Stimulated activated CD8-positive, alpha-beta memory T cell treated with anti-CD3 and anti-CD28 coated beads, Interleukin-4, amount 100 ng/mL, for 4 hours (primary cell): Measurements from ENCODE around the gene MINDY4.

ENCODE experiments used
- DNase-seq, 2 donors: peaks; one replicate each; pipeline ENCODE4 v3.0.0-alpha.2; 2020; ENCODE audit warnings: low read depth in 2 of 2, low spot score in 1 of 2

MINDY4 gene

DNA sequence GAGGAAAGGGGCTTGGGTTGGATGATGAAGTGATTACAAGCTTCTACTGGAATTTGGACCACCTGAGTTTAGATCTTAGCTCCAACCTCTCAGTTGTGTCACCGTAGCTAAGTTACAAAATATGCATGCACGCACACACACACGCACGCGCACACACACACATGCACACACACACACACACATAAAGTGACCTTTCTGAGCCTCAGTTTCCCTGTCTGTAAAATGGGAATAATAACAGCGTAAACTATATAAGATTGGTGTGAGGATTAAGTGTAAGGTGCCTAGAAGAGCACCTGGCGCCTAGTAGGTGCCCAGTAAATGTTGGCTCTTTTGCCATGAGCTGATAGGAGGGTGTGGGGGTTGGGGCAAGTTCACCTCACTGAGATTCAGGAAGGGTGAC is 127.8 kb downstream of the MINDY4 start:
- no peak for DNase-seq

DNA sequence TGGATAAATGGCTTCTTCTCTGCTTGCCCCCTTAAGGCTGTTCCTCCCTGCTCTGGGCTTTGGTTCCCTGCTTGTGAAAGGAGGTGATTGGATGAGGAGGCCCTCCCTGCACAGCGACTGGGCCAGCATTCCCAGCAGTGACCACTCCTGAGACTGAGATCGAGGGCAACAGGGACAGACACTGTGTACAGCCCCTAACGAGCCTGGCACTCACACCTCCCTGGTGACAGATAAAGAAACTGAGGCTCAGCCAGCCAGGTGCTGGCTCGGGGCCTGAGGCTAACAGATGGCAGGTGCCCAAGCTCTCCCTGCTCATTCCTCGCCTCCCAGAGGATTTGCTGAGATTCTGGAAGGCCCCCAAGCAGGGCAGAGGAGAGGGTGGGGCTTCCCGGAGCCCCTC is 128.4 kb downstream of the MINDY4 start:
- no peak for DNase-seq

DNA sequence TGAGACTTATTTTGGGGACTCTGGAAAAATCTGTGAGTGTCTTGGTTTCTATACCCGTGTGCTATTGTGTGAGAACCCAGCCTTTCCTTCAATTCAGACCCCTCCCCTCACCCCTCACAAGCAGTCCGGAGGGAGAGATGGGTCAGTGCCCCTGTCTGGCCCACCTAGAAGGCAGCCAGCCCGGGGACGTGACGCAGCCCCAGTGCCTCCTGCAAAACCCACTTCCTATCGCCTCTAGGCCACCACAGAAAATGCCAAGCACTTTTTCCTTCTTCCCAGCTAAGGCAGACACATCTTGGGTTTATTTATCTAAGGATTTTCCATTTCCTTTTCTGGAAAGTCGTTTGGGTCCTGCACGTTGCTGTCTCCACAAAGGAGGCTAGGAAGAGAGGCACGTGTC is 128.8 kb downstream of the MINDY4 start:
- no peak for DNase-seq

DNA sequence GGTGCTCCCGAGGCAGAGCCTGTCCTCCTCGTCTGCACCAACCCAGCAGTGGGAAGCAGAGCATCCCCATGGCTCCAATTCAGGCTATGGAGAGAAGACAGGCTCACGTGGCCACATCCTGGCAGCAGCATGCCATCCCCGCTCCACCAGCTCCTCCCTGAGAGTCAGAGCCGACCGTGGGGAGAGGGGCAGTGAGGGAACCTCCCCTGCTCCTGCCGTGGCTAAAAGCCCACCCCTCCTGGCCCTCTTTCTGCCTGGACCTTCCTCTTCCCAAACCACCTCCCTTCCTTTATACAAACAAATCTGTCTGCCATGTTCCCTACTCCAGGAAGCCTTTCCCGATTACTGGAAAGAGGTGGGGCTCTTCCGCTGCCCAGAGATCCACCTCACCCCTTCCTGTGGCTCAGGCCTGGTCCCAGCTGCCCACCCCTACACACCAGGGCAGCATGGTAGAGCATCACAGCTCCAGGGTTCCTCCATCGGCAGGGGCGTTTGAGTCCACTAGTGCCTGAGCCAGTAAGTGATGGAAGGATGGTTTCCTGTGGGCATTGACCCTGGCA is 129.7 kb downstream of the MINDY4 start:
- no peak for DNase-seq

DNA sequence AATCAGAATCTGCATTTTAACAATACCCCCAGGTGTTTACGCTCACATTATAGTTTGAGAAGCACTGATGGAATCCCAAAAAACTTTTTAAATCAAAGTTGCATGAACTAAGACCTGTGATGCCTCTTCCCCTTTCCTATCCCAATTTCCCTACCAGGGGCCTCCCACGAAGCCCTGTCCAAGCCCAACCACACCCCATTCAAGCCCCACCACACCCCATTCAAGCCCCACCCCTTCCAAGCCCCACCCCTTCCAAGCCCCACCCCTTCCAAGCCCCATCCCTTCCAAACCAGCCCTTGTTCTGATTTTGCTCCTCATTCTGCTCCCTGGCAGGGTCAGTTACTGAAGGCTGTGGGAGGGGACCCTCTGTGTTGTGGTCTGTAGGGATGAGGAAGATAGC is 130.6 kb downstream of the MINDY4 start:
- DNase-seq: no peak

DNA sequence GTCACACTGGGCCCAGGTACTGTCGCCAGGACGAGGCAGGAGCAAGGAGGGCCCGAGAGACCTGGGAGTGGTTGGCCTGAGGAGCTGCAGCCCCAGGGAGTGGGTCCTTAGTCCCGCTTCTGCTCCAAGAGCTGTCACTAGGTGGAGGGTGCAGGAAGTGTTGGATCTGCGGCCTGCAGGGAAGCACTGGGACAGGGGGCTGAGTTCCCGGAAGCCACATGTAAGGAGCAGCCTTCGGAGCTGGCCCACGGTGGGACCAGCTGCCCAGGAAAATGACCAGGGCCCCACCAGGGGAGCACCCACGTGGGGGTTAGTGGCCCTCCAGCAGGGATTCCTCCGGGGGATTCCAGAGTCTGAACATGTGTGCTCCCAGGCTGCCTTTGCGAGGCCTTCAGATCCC is 131.2 kb downstream of the MINDY4 start:
- DNase-seq: no peak

DNA sequence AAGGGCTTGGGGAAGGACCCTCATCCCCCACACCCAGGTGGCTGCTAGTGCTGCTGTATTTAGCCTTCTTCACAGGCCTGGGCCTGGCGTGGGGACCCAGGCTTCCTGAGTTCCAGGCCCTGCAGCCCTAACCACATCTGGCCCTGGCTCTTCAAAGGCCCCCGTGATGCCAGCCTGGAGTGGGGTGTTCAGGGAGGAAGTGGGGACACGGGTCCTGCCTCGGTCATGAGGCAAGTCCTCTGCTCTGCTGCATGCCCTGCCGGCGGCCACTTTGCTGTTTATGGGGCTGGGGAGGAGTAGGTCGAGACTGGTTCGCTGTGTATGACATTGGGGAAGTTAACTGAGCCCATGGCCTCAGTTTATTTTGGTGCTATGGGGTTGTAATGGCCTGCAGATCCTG is 131.9 kb downstream of the MINDY4 start:
- DNase-seq: no peak

DNA sequence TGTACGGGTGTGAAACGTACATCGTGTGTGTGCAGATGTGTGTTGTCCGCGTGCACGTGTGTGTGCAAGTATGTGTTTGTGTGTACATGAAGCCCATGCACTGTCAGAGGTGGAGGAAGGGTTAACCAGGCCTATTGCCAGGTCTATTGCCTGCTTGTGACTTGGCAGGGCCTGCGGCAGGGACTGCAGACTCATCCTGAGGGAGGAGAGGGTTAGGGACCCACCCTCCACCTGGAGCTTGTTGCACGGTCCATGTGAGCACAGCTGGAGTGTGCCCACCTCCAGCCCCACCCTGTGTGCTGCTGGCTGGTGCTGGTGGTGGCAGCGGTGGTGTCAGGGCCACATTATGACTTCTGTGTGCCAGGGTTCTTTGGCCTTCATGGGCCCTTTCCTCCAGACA is 133.3 kb downstream of the MINDY4 start:
- DNase-seq: no peak

DNA sequence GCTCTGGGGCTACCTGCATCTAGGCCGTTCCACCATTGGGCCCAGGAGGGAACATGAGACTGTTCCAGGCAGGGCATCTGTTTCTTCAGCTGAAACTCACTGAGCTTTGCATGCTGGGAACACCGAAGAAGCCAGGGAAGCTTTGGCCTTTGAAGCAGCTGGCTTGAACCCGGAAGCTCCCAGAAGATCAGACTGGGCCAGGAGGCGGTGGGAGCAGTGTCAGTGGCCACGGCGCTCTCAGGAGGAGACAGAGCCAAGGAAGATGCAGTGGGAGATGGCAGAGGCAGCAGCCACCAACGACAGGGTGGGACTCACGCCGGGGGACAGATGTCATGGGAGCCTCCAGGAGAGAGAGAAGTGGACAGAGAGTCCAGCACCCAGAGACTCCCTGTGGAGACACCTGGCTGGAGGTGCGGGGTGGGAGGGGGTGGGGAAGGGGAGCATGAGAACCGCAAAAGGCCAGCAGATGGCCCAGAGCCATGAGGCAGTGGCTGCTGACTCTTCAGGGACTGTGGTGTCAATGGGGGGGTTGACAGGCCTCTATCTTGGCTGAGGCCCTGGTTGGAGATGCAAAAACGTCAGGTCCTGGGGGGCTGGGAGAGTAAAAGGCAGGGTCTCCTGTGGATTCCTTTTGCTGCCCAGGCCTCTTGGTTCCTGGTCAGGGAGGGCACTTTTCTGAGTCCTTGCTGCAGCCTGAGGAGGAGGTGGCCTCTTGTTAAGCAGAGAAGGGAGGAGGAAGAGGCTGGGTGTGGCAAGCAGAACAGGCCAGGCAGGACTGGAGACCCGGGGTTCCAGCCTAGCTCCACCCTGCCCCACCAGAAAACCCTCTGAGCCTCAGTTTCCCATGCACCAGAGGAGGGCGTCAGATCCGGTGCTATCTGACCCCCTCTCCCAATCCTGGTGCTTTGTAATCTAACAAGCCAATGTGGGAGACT is 134.1 kb downstream of the MINDY4 start:
- DNase-seq: no peak

DNA sequence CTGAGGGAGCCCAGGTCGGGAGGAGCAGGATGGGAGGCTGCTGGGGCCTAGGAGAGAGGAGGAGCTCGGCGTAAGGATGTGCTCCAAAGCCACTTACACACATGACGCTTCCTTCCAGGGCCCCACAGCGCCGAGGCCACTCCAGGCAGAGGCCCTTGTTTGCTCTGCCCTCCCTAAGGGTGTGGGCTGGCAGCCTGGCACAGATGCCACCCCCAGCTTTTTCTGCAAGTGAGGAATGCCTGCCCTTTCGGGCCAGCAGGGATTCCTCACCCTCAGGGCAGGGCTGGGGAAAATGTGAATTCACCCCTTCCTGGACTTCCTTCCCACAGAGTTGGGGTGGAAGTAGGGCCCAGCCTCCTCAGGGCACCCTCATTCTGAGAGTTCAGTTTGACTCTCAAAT is 134.8 kb downstream of the MINDY4 start:
- no peak for DNase-seq

DNA sequence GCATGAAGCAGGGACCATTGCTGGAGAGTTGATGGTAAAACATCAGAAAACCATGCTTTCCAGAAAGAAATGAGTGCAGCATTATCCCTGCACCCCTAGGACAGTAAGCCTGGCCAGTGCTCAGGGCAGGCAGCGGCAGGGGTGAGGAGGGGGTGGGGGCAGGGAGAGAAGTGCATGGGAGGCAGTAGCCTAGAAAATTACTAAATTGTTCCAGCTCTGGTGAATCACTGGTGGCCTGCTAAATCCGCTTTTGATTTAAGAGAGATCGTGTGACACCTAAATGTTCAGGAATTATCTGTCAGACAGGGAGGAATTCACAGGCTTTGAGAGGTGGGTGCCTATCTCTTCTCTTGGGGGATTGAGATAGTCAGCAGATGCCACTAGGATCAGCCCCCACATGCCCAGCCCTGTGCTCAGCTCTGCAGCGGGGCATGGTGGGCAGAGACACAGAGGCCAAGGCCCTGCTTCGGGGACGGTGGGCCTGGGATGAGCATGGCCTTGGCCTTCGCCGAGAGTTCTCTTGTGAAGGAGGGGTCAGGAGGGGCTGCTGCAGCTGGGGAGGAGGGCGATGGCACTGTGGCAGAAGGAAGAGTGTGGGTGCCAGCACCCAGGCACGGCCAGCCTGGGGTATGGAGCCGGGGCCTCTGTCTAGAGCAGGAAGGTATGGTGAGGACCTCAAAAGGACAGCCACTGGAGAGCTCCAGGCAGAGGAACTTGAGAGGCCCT is 135.5 kb downstream of the MINDY4 start:
- no peak for DNase-seq

DNA sequence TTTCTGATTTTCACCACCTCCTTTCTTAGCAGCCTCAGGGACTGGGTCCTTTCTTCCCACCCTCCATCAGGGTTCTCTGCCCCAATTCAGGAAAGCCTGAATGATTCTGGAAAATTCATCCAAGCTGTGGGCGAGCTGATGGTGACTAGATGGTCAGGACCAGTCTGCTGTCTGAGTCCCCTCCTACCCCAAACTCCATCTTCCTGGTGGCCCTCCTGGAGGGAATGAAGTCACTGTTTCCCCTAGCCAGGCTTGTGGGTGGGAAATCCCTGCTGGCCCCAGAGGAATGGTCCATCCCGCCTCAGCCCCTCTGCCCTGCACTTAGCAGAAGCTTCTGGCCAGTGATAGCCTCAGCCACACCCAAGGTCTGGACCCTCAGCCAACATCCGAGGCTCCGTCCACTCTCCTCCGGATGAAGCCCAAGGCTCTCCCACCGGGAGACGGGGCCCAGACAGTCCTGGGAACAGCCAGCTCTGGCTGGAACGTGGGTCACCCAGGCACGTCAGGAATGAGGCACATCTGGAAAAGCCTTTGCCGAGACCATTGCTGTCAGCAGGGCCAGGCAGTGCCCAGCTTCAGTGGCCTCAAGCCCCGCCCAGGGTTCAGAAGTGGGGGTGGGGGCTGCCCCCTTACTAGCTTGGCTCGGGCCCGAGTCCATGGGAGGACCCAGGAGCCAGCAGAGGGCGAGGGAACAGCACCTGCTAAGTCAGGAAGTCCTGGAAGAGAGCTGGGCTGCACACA is 136.5 kb downstream of the MINDY4 start:
- DNase-seq: no peak

DNA sequence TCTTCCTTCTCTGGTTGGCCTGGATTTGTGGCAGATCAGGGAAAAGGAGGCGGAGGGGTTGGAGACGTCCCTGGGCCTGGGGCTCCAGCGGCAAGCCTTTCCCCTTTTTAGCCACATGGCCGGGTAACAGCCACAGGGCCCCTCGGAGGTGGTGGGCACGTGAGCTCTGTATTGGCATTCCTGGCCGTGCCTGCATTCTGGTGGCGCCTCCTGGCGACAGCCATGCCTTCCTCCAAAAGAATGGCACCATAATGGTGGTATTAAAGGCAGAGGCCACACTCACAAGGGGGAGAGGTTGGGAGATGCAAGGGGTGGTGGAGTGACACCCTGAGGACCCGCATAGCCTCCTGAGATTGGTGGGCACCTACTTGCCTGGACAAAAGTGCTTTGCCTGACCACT is 137.5 kb downstream of the MINDY4 start:
- no peak for DNase-seq

DNA sequence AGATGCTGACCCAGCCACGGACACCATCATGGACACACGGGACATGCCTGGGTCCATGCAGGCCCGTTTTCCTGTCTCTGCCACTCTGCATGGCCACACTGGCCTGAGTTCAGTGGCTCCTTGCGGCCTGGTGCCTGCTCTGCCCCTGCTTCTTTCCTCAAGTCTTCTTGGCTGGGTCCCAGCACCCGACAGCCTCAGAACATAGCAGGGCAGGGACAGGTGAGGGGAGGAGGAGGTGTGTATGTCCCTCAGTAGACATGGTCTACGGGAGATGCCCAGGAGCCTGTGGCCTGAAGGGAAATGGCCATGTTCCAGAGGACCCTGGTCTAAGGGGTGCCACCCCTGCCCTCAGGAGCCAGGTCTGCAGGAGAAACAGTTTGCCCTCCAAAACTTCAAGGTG is 138.2 kb downstream of the MINDY4 start:
- DNase-seq: no peak

DNA sequence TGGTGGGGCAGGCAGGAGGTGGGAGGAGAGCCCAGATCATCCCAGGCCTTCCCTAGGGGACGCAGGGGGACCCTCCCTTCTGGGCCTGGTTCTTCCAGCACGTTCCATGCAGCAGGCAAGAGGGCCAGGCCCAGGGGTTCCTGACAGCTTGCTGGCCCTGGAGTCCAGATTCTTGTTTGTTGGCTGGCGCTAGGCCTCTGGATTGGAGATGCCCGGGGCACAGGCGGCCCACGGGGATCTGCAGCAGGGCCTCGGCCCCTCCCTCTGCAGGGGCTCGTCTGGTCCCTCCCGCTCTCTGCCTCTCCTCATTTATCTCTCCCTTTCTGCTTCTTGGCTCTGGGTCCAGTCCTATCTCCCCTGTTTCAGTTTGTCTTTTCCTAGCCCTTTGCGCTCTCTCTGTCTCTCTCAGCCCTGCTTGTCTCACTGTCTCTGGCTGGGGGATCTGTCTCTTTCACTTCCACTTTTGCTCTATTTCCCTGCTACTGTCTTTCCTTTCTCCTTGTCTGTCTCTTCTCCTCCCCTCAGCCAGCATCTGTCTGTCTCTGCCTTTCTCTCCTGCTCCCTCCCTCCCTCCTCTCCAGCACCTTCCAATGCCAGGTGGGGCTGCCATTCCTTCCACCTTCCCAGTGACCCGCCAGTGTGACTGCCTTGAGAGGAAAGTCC is 139.3 kb downstream of the MINDY4 start:
- DNase-seq: no peak

DNA sequence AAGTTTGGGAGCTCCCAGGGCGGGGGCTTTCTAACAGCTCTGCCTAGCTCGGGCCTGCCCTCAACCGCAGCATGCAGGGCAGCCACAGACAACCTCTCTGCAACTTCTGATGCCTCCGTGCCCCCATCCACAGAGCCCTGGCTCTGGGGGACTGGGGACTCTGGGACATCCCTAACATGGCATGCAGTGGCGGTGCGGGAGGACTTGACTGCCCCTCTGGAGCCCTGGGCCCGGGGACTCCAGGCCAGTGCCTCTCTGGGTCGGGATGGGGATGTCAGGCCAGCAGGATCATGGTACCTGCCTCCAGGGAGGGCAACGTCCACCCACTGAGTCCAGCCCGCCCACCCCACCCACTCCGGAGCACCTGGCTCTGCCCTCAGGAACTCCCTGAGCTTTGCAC is 139.9 kb downstream of the MINDY4 start:
- DNase-seq: no peak

DNA sequence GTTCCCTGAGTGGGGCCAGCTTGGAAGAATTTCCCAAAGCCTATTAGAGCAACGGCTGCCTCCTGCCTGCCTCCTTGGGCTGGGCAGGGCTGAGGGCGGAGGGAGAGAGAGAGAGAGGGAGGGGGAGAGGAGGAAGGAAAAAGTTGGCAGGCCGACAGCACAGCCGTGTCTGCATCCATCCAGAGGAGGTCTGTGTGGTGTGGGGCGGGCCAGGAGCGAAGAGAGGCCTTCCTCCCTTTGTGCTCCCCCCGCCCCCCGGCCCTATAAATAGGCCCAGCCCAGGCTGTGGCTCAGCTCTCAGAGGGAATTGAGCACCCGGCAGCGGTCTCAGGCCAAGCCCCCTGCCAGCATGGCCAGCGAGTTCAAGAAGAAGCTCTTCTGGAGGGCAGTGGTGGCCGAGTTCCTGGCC is 140.3 kb downstream of the MINDY4 start, which contains the start of gene AQP1:
TSS of gene AQP1 (plus strand) at position 293 of the 409 bp plus-strand sequence. CDS start at position 350, 57 bp downstream.
- DNase-seq: no peak

DNA sequence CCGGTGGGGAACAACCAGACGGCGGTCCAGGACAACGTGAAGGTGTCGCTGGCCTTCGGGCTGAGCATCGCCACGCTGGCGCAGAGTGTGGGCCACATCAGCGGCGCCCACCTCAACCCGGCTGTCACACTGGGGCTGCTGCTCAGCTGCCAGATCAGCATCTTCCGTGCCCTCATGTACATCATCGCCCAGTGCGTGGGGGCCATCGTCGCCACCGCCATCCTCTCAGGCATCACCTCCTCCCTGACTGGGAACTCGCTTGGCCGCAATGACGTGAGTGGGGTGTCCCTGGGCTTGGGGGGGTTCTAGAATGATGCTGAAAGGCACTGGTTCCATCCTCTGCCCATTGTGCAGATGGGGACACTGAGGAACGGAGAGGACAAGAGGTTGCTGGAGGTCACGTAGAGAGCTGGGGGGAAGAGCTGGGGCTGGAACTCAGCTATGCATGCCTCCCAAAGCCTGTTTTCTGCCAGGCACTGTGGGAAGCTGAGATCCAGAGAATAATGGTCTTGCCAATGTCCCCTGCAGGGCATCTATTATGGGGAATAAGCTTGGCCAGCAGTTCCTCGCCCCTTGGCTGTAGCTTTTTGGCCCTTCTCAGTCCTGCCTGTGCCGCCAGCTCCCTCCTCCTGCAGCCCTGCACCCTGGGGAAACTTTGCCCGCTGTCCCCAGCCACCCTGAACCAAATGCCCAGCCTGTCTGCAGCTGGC is 141.0 kb downstream of the MINDY4 start:
- DNase-seq: no peak

DNA sequence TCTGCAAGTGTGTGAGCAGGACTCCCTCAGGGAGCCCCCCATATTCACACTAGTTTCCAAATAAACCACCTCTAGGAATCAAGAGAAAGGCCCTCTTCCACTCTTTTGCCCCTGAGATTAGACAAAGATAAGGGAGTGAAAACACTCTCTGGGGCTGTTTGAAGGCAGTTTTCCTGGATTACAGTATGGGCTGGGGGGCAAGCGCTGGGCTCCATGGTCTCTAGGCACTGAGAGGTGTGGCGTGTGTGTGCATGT is 141.4 kb downstream of the MINDY4 start:
- DNase-seq: no peak

DNA sequence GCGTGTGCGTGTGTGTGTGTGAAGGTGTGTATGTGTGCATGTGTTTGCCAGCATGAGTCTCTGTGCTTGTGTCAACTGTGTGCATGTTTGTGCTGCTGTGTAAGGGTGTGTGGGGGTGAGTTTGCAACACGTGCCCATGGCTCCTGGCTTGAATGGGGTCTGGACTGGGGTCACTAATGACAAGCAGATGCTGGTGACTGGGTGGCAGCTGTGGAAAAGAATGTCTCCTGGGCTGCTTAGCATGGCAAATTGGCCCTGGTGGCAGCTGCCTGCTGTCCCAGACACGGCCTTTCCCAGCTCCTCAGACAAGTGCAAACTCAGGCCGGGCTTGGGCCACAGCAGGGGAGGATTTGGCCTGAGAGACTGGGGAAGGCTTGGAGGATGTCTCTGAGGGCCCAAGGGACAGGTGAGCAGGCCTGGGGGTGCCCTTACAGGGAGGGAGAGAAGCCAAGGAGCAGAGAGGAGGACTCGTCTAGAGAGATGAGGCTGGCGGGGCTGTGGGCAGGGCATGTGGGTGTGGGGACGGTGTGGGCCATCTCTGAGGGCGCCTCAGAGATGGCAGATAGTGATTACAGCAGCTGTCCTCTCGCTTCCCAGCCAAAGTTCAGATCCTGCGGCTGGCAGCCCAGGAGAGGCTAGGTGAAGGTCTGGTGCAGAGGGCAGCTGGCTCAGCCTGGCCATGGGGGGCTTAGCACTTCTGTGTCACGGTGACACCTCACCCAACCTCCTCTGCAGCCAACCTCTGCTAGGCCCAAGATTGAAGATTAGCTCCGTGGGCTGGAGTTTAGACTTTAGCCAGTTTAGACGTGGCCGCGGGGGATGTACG is 142.0 kb downstream of the MINDY4 start:
- DNase-seq: no peak
